NT2/D1 (cell line): ENCODE measurements around the gene ATP8B3.

Experiments
- DNase-seq: peaks from one replicate; pipeline ENCODE4 v3.0.0-alpha.2; 2011; ENCODE audit warnings: low read depth, low spot score
- H3K27me3 ChIP-seq: 2 replicates; pipeline ENCODE4 v1.6.0; 2011; ENCODE audit warnings: mild to moderate bottlenecking; ENCODE audit not compliant: insufficient read length, insufficient read depth
- H3K36me3 ChIP-seq: 2 replicates; pipeline ENCODE4 v1.6.1; 2011; ENCODE audit warnings: mild to moderate bottlenecking, low read length, mixed read lengths; ENCODE audit not compliant: insufficient read depth, insufficient read length
- H3K4me1 ChIP-seq: 2 replicates; pipeline ENCODE4 v1.5.1; 2011; ENCODE audit not compliant: insufficient read depth, insufficient read length
- H3K4me3 ChIP-seq: 2 replicates; pipeline ENCODE4 v1.5.1; 2011; ENCODE audit warnings: low read depth; ENCODE audit not compliant: insufficient read length
- H3K9ac ChIP-seq: 2 replicates; pipeline ENCODE4 v1.6.0; 2011; ENCODE audit warnings: low read depth; ENCODE audit not compliant: insufficient read length
- H3K9me3 ChIP-seq: 2 replicates; pipeline ENCODE4 v1.5.1; 2011; ENCODE audit warnings: mild to moderate bottlenecking, low read length; ENCODE audit not compliant: insufficient read depth
- SUZ12 ChIP-seq: IDR thresholded peaks from 2 replicates; pipeline ENCODE4 v1.6.1; 2011; ENCODE audit not compliant: insufficient read length, insufficient read depth; ENCODE audit errors: extremely low read depth
- YY1 ChIP-seq: IDR thresholded peaks from 2 replicates; pipeline ENCODE4 v1.6.1; 2011; ENCODE audit not compliant: insufficient read length, insufficient read depth
- ZNF274 ChIP-seq: IDR thresholded peaks from 2 replicates; pipeline ENCODE4 v1.6.1; 2011; ENCODE audit warnings: mild to moderate bottlenecking, low read depth, low read length

The ATP8B3 gene

DNA sequence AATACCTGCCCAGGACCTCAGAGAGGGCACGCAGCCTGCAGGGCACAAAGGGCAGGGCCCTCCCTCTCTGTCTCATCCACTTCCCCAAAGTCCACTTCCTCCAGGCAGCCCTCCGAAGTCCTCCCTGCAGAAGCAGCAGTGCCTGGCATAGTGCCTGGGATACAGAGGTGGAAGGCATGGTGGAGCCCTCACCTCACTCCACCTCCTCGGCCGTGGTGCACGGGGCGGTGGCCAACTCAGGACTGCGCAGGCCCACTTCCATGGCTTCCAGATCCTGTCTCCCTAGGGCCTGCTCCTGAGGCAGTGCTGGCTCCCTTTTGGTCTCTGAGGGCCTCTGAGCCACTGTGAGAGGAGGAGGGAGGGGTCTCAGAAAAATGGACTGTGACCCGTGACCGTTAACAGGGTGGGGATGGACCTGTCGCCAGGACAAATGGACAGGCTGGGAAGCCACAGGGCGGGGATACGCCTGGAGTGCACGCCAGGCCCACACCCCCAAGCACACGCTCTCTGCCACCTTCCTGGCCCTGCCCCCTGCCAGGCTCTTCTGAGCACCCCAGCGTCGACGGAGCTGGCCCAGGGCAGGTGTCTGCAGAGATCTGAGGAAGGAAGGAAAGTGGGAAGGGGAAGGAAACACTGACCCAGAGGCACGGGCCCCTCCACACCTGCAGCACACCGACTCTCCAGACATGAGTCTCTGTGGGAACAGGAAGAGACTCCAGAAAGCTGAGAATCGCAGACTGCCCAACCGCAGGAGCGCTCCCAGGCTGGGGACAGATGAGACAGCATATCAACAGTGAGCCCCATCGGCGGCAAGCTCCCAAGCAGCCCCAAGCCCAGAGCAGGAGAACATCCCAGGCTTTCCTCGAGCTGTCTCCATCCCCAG is 27.8 kb upstream of the ATP8B3 start:
- TF ChIP-seq SUZ12, result no peak
- no peak for TF ChIP-seq ZNF274
- TF ChIP-seq YY1, result no peak
- Histone ChIP-seq H3K4me1 (peaks cover 34% of the 10 kb centered on the region), H3K9ac (peak overlapping the region; percentile 32), H3K27me3 (no peaks in the 10 kb centered on the region), H3K4me3 (no peak overlapping the region), H3K9me3 (no peaks in the 10 kb centered on the region), H3K36me3 (peaks cover 59% of the 10 kb centered on the region)
- no peak for DNase-seq

- H3K9me3 ChIP-seq, result no peaks in the 10 kb centered on the region
- no peaks in the 10 kb centered on the region for H3K27me3 ChIP-seq
- H3K4me1 ChIP-seq, result peaks cover 40% of the 10 kb centered on the region
- H3K4me3 ChIP-seq, result no peak overlapping the region
- H3K9ac ChIP-seq, result peak overlapping the region; percentile 50
- no peak for DNase-seq
- H3K36me3 ChIP-seq, result peaks cover 58% of the 10 kb centered on the region
- no peak for TF ChIP-seq ZNF274
Observed at GRCh38 chr19:1837625-1838105, 25.6 kb upstream of the ATP8B3 start.

GRCh38 chr19:1837222-1837565 is 25.1 kb upstream of the ATP8B3 start:
- Histone ChIP-seq H3K4me3 (no peak overlapping the region), H3K27me3 (no peaks in the 10 kb centered on the region), H3K4me1 (peaks cover 41% of the 10 kb centered on the region), H3K9me3 (no peaks in the 10 kb centered on the region), H3K9ac (no peak overlapping the region), H3K36me3 (peaks cover 59% of the 10 kb centered on the region)
- DNase-seq, result no peak
- no peak for TF ChIP-seq ZNF274
- no peak for TF ChIP-seq SUZ12
- no peak for TF ChIP-seq YY1

DNA sequence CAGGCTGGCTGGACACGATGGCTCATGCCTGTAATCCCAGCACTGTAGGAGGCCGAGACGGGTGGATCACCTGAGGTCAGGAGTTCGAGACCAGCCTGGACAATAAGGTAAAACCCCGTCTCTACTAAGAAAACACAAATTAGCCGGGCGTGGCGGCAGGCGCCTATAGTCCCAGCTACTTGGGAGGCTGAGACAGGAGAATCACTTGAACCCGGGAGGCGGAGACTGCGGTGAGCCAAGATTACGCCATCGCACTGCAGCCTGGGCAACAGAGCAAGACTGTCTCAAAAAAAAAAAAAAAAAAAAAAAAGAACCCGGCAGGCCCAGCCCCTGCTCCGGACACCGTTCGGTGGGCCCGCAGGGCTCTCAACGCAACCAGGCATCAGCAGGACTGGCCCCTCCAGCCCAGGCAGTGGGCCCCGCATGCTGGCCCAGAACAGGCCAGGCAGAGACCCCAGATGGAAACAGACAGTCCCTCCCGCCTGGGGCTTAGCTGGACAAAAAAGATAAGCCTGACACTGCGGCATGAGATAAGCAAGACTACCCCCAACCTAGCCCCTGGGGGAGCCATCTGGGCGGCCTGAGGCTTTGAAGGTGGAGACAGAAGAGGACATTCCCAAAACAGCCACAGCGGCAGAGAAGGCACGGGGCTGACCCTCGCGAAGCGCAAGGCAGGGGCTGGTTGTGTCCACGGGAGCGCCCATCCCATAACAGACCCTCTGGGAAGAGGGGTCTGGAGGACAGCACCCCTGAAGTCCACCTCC is 24.6 kb upstream of the ATP8B3 start:
- no peak overlapping the region for H3K9ac ChIP-seq
- no peak overlapping the region for H3K4me3 ChIP-seq
- no peak for DNase-seq
- H3K9me3 ChIP-seq, result no peaks in the 10 kb centered on the region
- TF ChIP-seq ZNF274, result no peak
- TF ChIP-seq YY1, result no peak
- TF ChIP-seq SUZ12, result no peak
- peaks cover 44% of the 10 kb centered on the region for H3K4me1 ChIP-seq
- no peaks in the 10 kb centered on the region for H3K27me3 ChIP-seq
- peaks cover 63% of the 10 kb centered on the region for H3K36me3 ChIP-seq

- Histone ChIP-seq H3K4me1 (peaks cover 34% of the 10 kb centered on the region), H3K4me3 (no peak overlapping the region), H3K36me3 (peaks cover 61% of the 10 kb centered on the region), H3K27me3 (no peaks in the 10 kb centered on the region), H3K9ac (peak overlapping the region; percentile 36), H3K9me3 (no peaks in the 10 kb centered on the region)
- no peak for TF ChIP-seq YY1
- no peak for TF ChIP-seq ZNF274
- no peak for TF ChIP-seq SUZ12
- no peak for DNase-seq
Observed at GRCh38 chr19:1833540-1833939, 21.5 kb upstream of the ATP8B3 start.

DNA sequence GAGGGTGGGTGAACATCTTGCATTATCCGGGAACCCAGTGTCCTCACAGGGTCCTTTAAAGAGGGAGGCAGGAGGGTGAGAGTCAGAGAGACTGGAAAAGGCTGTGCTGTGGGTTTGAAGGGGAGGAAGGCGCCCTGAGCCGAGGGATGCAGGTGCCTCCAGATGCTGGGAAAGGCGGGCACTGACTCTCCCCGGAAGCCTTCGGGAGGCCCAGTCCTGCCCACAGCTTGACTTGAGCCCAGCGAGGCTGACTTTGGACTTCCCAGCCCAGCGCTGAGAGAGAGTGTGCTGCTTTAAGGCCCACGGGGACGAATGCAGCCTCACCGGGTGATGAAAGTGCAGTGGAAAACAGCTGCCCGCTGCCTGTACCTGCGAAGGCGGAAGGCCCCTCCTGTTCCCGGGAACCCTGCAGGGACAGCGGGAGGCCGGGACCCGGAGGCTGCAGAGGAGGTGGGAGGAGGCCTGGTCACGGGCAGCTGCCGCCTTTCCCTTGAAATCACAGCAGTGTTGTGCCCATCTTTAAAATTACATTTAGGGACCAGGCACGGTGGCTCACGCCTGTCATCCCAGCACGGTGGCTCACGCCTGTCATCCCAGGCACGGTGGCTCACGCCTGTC is 20.1 kb upstream of the ATP8B3 start:
- H3K4me3 ChIP-seq, result no peak overlapping the region
- no peak for DNase-seq
- no peak overlapping the region for H3K9ac ChIP-seq
- H3K4me1 ChIP-seq, result peaks cover 27% of the 10 kb centered on the region
- no peaks in the 10 kb centered on the region for H3K27me3 ChIP-seq
- no peaks in the 10 kb centered on the region for H3K9me3 ChIP-seq
- TF ChIP-seq SUZ12 (no peak), ZNF274 (no peak), YY1 (no peak)
- H3K36me3 ChIP-seq, result peaks cover 69% of the 10 kb centered on the region

DNA sequence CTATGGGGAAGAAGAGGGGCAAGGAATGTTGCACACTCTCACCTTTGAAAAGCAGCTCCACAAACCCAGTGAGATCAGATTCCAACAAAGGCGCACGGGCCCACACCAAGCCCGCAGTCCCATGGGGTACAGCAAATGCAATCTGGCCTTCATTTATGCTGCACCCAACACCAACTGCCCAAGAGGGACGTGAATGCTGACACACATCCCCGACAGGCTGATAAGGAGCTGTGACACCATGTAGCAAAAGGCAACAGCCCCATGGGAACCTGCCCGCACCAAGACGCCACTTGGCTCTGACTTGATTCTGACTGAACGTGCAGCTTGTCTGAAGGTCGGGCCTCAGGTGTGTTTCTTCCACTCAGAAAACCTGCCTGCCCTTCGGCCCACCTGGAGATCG is 18.9 kb upstream of the ATP8B3 start:
- Histone ChIP-seq H3K36me3 (peaks cover 65% of the 10 kb centered on the region), H3K27me3 (no peaks in the 10 kb centered on the region), H3K4me3 (no peak overlapping the region), H3K9ac (no peak overlapping the region), H3K4me1 (peaks cover 29% of the 10 kb centered on the region), H3K9me3 (no peaks in the 10 kb centered on the region)
- TF ChIP-seq ZNF274, result no peak
- no peak for TF ChIP-seq SUZ12
- TF ChIP-seq YY1, result no peak
- no peak for DNase-seq
